Measurements from ENCODE around the gene ERC2. TPM values are rescaled to one million over a fixed set of nuclear protein-coding genes. Genes with fewer than 3 reads are reported as not detected.

ERC2 gene
- total RNA-seq, 1 experiment from 2014 or later, result 0.77 TPM

DNA sequence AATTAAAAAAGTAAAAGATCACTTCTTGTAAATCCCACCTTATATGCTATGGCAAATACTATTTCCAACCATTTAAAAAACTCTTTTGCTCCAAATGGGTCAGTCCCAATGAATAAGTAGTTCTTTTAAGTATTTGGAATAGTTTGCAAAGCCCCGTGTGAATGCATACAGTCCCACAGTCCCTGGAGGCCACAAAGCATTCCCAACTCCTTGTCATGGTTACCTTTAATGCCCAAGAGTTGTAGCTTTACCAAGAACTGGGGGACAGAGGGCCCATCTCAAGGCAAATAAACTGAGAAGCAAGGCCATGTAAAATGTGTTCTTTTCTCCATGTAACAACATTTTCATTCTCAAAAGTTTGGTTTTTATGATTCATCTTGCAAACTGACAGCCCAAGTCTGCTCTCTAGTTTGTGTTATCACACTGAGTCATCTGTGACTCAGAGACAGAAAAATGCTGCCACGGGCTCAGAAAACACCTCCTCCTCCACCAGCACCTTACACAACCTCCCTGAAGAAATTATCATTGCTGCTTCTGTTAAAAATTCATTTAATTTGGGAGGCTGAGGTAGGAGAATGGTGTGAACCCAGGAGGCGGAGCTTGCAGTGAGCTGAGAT lies 336.2 kb downstream of the ERC2 start:
- CTCF ChIA-PET, result interaction anchor here (0.6 kb wide), 1 partner anchor 94 kb away, joined by 3 read pairs; no protein-coding TSS in a partner anchor

DNA sequence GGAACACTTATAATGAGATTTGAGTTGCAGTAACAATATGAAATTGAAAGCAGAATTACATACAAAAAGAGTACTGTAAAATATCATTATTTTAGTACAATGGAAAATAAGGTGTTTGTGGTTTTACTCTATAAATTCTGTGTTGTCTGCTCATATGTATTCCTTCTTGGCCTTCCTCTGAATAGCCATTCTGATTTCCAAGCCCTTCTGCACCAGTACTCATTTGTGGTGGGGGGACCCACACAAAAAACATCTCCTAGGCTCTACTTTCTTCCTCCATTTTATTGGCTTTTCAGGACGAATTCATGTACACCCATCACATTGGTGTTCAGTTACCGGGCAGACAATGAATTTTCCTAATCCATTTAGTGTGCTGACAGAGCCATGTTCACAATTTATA lies 338.2 kb downstream of the ERC2 start:
- no peaks in the 10 kb centered on the region for H3K79me2 ChIP-seq (ENCODE audit: low read length)
- H2AFZ ChIP-seq (ENCODE audit: low read length), result no peak overlapping the region
- H3K27me3 ChIP-seq (ENCODE audit: low read length), result no peaks in the 10 kb centered on the region
- ChIA-PET CTCF (no interaction called here), POLR2A (ENCODE audit: unreplicated experiment) (no interaction called here)
- TF ChIP-seq EZH2phosphoT487 (IDR thresholded peaks at IDR 0.05; ENCODE audit: borderline replicate concordance, low read length) (no peak), EZH2 (IDR thresholded peaks at IDR 0.05; ENCODE audit: low read length, unreplicated experiment) (no peak), CTCF (conservative IDR thresholded peaks at IDR 0.05; ENCODE audit: low read depth, low read length) (no peak)
- no peak overlapping the region for H3K4me3 ChIP-seq (ENCODE audit: low read length)
- H3K27ac ChIP-seq (ENCODE audit: low read length), result no peak overlapping the region
- H3K9me2 ChIP-seq (replicated peaks; ENCODE audit: low read length), result no peaks in the 10 kb centered on the region
- ATAC-seq, result no peak
- no peaks in the 10 kb centered on the region for H4K20me1 ChIP-seq (ENCODE audit: low read length)
- intact Hi-C loops (cut with micrococcal nuclease), result loop anchor here (5.0 kb wide), 1 partner anchor 122 kb away; no protein-coding TSS in a partner anchor
- no peak for DNase-seq
- peaks cover 48% of the 10 kb centered on the region for H3K4me1 ChIP-seq (ENCODE audit: insufficient read depth, low read length)
- H3F3A ChIP-seq (ENCODE audit: low read length, unreplicated experiment), result peaks cover 9% of the 10 kb centered on the region
- no peak overlapping the region for H3K9ac ChIP-seq (ENCODE audit: low read length)
- H3K36me3 ChIP-seq (ENCODE audit: low read depth, low read length), result no peaks in the 10 kb centered on the region
- H3K9me3 ChIP-seq (ENCODE audit: low read length), result no peaks in the 10 kb centered on the region
- no peak overlapping the region for H3K4me2 ChIP-seq (ENCODE audit: low read length)
- no TSS peak for BruUV-seq (replicated peaks)

More for the DNA sequence above, 336.2 kb downstream of the ERC2 start:
- peak overlapping the region; percentile 64 for H3K4me2 ChIP-seq (ENCODE audit: low read length)
- H3F3A ChIP-seq (ENCODE audit: low read length, unreplicated experiment), result peaks cover 9% of the 10 kb centered on the region
- TF ChIP-seq EZH2 (IDR thresholded peaks at IDR 0.05; ENCODE audit: low read length, unreplicated experiment) (no peak), CTCF (conservative IDR thresholded peaks at IDR 0.05; ENCODE audit: low read depth, low read length) (no peak), EZH2phosphoT487 (IDR thresholded peaks at IDR 0.05; ENCODE audit: borderline replicate concordance, low read length) (no peak)
- no peaks in the 10 kb centered on the region for H3K27me3 ChIP-seq (ENCODE audit: low read length)
- BruUV-seq (replicated peaks), result no TSS peak
- DNase-seq (peak; percentile 96), ATAC-seq (peak; percentile 97)
- H3K9me2 ChIP-seq (replicated peaks; ENCODE audit: low read length), result no peaks in the 10 kb centered on the region
- H3K79me2 ChIP-seq (ENCODE audit: low read length), result no peaks in the 10 kb centered on the region
- no peaks in the 10 kb centered on the region for H3K9me3 ChIP-seq (ENCODE audit: low read length)
- H3K27ac ChIP-seq (ENCODE audit: low read length), result peak overlapping the region; percentile 39
- peaks cover 41% of the 10 kb centered on the region for H3K4me1 ChIP-seq (ENCODE audit: insufficient read depth, low read length)
- intact Hi-C loops (cut with micrococcal nuclease), result loop anchor here (5.0 kb wide), 1 partner anchor 120 kb away; no protein-coding TSS in a partner anchor
- H2AFZ ChIP-seq (ENCODE audit: low read length), result no peak overlapping the region
- H3K4me3 ChIP-seq (ENCODE audit: low read length), result no peak overlapping the region
- no peak overlapping the region for H3K9ac ChIP-seq (ENCODE audit: low read length)
- POLR2A ChIA-PET (ENCODE audit: unreplicated experiment), result no interaction called here
- no peaks in the 10 kb centered on the region for H3K36me3 ChIP-seq (ENCODE audit: low read depth, low read length)
- H4K20me1 ChIP-seq (ENCODE audit: low read length), result no peaks in the 10 kb centered on the region

- no peaks in the 10 kb centered on the region for H3K79me2 ChIP-seq (ENCODE audit: low read length)
- no peak overlapping the region for H3K27ac ChIP-seq (ENCODE audit: low read length)
- BruUV-seq (replicated peaks), result no TSS peak
- no peak for ATAC-seq
- H3K27me3 ChIP-seq (ENCODE audit: low read length), result no peaks in the 10 kb centered on the region
- no peak overlapping the region for H3K9ac ChIP-seq (ENCODE audit: low read length)
- H3K9me3 ChIP-seq (ENCODE audit: low read length), result no peaks in the 10 kb centered on the region
- peaks cover 4% of the 10 kb centered on the region for H3F3A ChIP-seq (ENCODE audit: low read length, unreplicated experiment)
- intact Hi-C loops (cut with micrococcal nuclease), result no loop called here
- H2AFZ ChIP-seq (ENCODE audit: low read length), result no peak overlapping the region
- POLR2A ChIA-PET (ENCODE audit: unreplicated experiment), result no interaction called here
- no peaks in the 10 kb centered on the region for H4K20me1 ChIP-seq (ENCODE audit: low read length)
- peaks cover 26% of the 10 kb centered on the region for H3K4me1 ChIP-seq (ENCODE audit: insufficient read depth, low read length)
- TF ChIP-seq CTCF (conservative IDR thresholded peaks at IDR 0.05; ENCODE audit: low read depth, low read length) (no peak), EZH2phosphoT487 (IDR thresholded peaks at IDR 0.05; ENCODE audit: borderline replicate concordance, low read length) (no peak), EZH2 (IDR thresholded peaks at IDR 0.05; ENCODE audit: low read length, unreplicated experiment) (no peak)
- no peak for DNase-seq
- CTCF ChIA-PET, result no interaction called here
- H3K4me3 ChIP-seq (ENCODE audit: low read length), result no peak overlapping the region
- no peak overlapping the region for H3K4me2 ChIP-seq (ENCODE audit: low read length)
- no peaks in the 10 kb centered on the region for H3K36me3 ChIP-seq (ENCODE audit: low read depth, low read length)
- H3K9me2 ChIP-seq (replicated peaks; ENCODE audit: low read length), result no peaks in the 10 kb centered on the region
These were observed 341.6 kb downstream of the ERC2 start for GRCh38 chr3:56126632-56127031.

Measured in PC-3 (cell line).